ENCODE results near the gene RARG.

The RARG gene

GRCh38 chr12:53231921-53232645 lies at the start of gene RARG:
Gene RARG (minus strand): TSS chr12:53232209. CDS start chr12:53227545, 4,664 bp downstream.
- peak; percentile 68 to 76 for DNase-seq (ENCODE audit: low read depth in 2 of 2)

- no peak for DNase-seq (ENCODE audit: low read depth in 2 of 2)
Observed at GRCh38 chr12:53279888-53280498, 48.0 kb upstream of the RARG start.

GRCh38 chr12:53279283-53279869 lies 47.4 kb upstream of the RARG start:
- no peak for DNase-seq (ENCODE audit: low read depth in 2 of 2)

- no peak for DNase-seq (ENCODE audit: low read depth in 2 of 2)
Observed at GRCh38 chr12:53277981-53278380, 46.0 kb upstream of the RARG start.

- no peak for DNase-seq (ENCODE audit: low read depth in 2 of 2)
Observed at GRCh38 chr12:53276511-53276910, 44.5 kb upstream of the RARG start.

- DNase-seq (ENCODE audit: low read depth in 2 of 2): no peak
Observed at GRCh38 chr12:53274445-53274844, 42.4 kb upstream of the RARG start.

GRCh38 chr12:53268630-53269562 lies 36.9 kb upstream of the RARG start:
- no peak for DNase-seq (ENCODE audit: low read depth in 2 of 2)

GRCh38 chr12:53267999-53268629 lies 36.1 kb upstream of the RARG start, which contains the start of gene ESPL1:
Gene ESPL1 (plus strand): TSS chr12:53268299. CDS start chr12:53268767, 468 bp downstream.
- peak; percentile 76 to 79 for DNase-seq (ENCODE audit: low read depth in 2 of 2)

- DNase-seq (ENCODE audit: low read depth in 2 of 2): peak; percentile 19 to 39
Observed at GRCh38 chr12:53267306-53267998, 35.4 kb upstream of the RARG start.

- no peak for DNase-seq (ENCODE audit: low read depth in 2 of 2)
Observed at GRCh38 chr12:53265783-53266182, 33.8 kb upstream of the RARG start.

GRCh38 chr12:53259891-53260290 lies 27.9 kb upstream of the RARG start:
- no peak for DNase-seq (ENCODE audit: low read depth in 2 of 2)

GRCh38 chr12:53258541-53259539 lies 26.8 kb upstream of the RARG start:
- no peak for DNase-seq (ENCODE audit: low read depth in 2 of 2)

- DNase-seq (ENCODE audit: low read depth in 2 of 2): no peak
Observed at GRCh38 chr12:53255996-53256395, 24.0 kb upstream of the RARG start.

GRCh38 chr12:53254816-53255545 lies 23.0 kb upstream of the RARG start:
- no peak for DNase-seq (ENCODE audit: low read depth in 2 of 2)

GRCh38 chr12:53253298-53253697 lies 21.3 kb upstream of the RARG start:
- DNase-seq (ENCODE audit: low read depth in 2 of 2): no peak

- DNase-seq (ENCODE audit: low read depth in 2 of 2): no peak
Observed at GRCh38 chr12:53252349-53252916, 20.4 kb upstream of the RARG start.

GRCh38 chr12:53251477-53252348 lies 19.7 kb upstream of the RARG start:
- DNase-seq (ENCODE audit: low read depth in 2 of 2): peak; percentile 34 to 65
